ENCODE results near the gene TMED10. TPM values are rescaled to one million over a fixed set of nuclear protein-coding genes. Genes with fewer than 3 reads are reported as not detected.

TMED10 gene
- 215 and 263 TPM in 2 replicates for total RNA-seq

- DNase-seq (ENCODE audit: low read depth in 2 of 2): peak; percentile 85 to 92
Observed at GRCh38 chr14:75176142-75176820, at the start of gene TMED10. TMED10 (minus strand) TSS chr14:75176612; CDS start chr14:75176579, 33 bp downstream.

- no peak for DNase-seq (ENCODE audit: low read depth in 2 of 2)
Observed at GRCh38 chr14:75224561-75224960, 48.1 kb upstream of the TMED10 start.

GRCh38 chr14:75223664-75224154, 47.3 kb upstream of the TMED10 start:
- DNase-seq (ENCODE audit: low read depth in 2 of 2): no peak

- DNase-seq (ENCODE audit: low read depth in 2 of 2): peak; percentile 39 to 89
Observed at GRCh38 chr14:75222208-75222701, 45.8 kb upstream of the TMED10 start.

GRCh38 chr14:75221797-75222196, 45.4 kb upstream of the TMED10 start:
- DNase-seq (ENCODE audit: low read depth in 2 of 2): no peak

- peak in 1 of 2 donors; percentile 23 for DNase-seq (ENCODE audit: low read depth in 2 of 2)
Observed at GRCh38 chr14:75220156-75220555, 43.7 kb upstream of the TMED10 start.

- DNase-seq (ENCODE audit: low read depth in 2 of 2): no peak
Observed at GRCh38 chr14:75217508-75218206, 41.2 kb upstream of the TMED10 start.

- no peak for DNase-seq (ENCODE audit: low read depth in 2 of 2)
Observed at GRCh38 chr14:75216427-75217006, 40.1 kb upstream of the TMED10 start.

GRCh38 chr14:75215520-75215919, 39.1 kb upstream of the TMED10 start:
- DNase-seq (ENCODE audit: low read depth in 2 of 2): no peak

GRCh38 chr14:75214558-75214957, 38.1 kb upstream of the TMED10 start:
- DNase-seq (ENCODE audit: low read depth in 2 of 2): no peak

GRCh38 chr14:75213172-75213571, 36.8 kb upstream of the TMED10 start:
- peak in 1 of 2 donors; percentile 26 for DNase-seq (ENCODE audit: low read depth in 2 of 2)

GRCh38 chr14:75208843-75209242, 32.4 kb upstream of the TMED10 start:
- DNase-seq (ENCODE audit: low read depth in 2 of 2): no peak

- no peak for DNase-seq (ENCODE audit: low read depth in 2 of 2)
Observed at GRCh38 chr14:75206190-75206589, 29.8 kb upstream of the TMED10 start.

GRCh38 chr14:75205591-75205990, 29.2 kb upstream of the TMED10 start:
- peak in 1 of 2 donors; percentile 85 for DNase-seq (ENCODE audit: low read depth in 2 of 2)

- DNase-seq (ENCODE audit: low read depth in 2 of 2): peak in 1 of 2 donors; percentile 17
Observed at GRCh38 chr14:75204116-75204515, 27.7 kb upstream of the TMED10 start.

- DNase-seq (ENCODE audit: low read depth in 2 of 2): no peak
Observed at GRCh38 chr14:75202657-75203056, 26.2 kb upstream of the TMED10 start.

- DNase-seq (ENCODE audit: low read depth in 2 of 2): no peak
Observed at GRCh38 chr14:75201087-75201486, 24.7 kb upstream of the TMED10 start.

- DNase-seq (ENCODE audit: low read depth in 2 of 2): no peak
Observed at GRCh38 chr14:75200451-75200850, 24.0 kb upstream of the TMED10 start.

- DNase-seq (ENCODE audit: low read depth in 2 of 2): no peak
Observed at GRCh38 chr14:75198291-75198933, 22.0 kb upstream of the TMED10 start.

GRCh38 chr14:75197338-75197737, 20.9 kb upstream of the TMED10 start:
- DNase-seq (ENCODE audit: low read depth in 2 of 2): no peak

- peak in 1 of 2 donors; percentile 34 for DNase-seq (ENCODE audit: low read depth in 2 of 2)
Observed at GRCh38 chr14:75196468-75196867, 20.1 kb upstream of the TMED10 start.

GRCh38 chr14:75196064-75196463, 19.7 kb upstream of the TMED10 start:
- no peak for DNase-seq (ENCODE audit: low read depth in 2 of 2)
